Neural cell (in vitro differentiated cells): ENCODE data around the gene SH2D1B. TPM values are rescaled to one million over a fixed set of nuclear protein-coding genes. Genes with fewer than 3 reads are reported as not detected.

Source experiments
- H2AFZ ChIP-seq: fragments of 200-600, 300-800 bp; sonication (generic), shearing (Covaris generic); 2 replicates; pipeline ENCODE4 v1.6.0; 2014; ENCODE audit warnings: low read depth, mild to moderate bottlenecking, antibody characterized with exemption, low read length, moderate library complexity
- H3F3A ChIP-seq: fragments of 200-600 bp; shearing (Covaris generic); 2 replicates; pipeline ENCODE4 v1.6.1; 2016; ENCODE audit warnings: mild to moderate bottlenecking, moderate library complexity, mixed read lengths, antibody characterized with exemption, low read length; ENCODE audit not compliant: insufficient read depth, poor library complexity, severe bottlenecking
- H3K27ac ChIP-seq: fragments of 200-600, 300-800 bp; sonication (generic), shearing (Covaris generic); 2 replicates; pipeline ENCODE4 v1.5.1; 2014; ENCODE audit warnings: mild to moderate bottlenecking, low read length, moderate library complexity
- H3K27me3 ChIP-seq: fragments of 300-800, 200-600 bp; sonication (generic), shearing (Covaris generic); 2 replicates; pipeline ENCODE4 v1.6.0; 2014; ENCODE audit warnings: mild to moderate bottlenecking, low read depth, low read length, moderate library complexity; ENCODE audit not compliant: insufficient read depth
- H3K36me3 ChIP-seq: fragments of 300-800, 200-600 bp; sonication (generic), shearing (Covaris generic); 2 replicates; pipeline ENCODE4 v1.5.1; 2014; ENCODE audit warnings: mild to moderate bottlenecking, antibody characterized with exemption, low read length, moderate library complexity; ENCODE audit not compliant: insufficient read depth
- H3K4me2 ChIP-seq: fragments of 300-800, 200-600 bp; sonication (generic), shearing (Covaris generic); 2 replicates; pipeline ENCODE4 v1.6.0; 2014; ENCODE audit warnings: mild to moderate bottlenecking, low read length
- H3K4me3 ChIP-seq: fragments of 300-800, 200-600 bp; sonication (generic), shearing (Covaris generic); 2 replicates; pipeline ENCODE4 v1.5.1; 2014; ENCODE audit warnings: mild to moderate bottlenecking, low read length, moderate library complexity
- H3K79me2 ChIP-seq: fragments of 200-600 bp; shearing (Covaris generic); replicated peaks from 2 replicates; pipeline ENCODE4 v1.6.0; 2014; ENCODE audit warnings: mild to moderate bottlenecking, low read length, moderate library complexity; ENCODE audit not compliant: insufficient read depth
- H3K9ac ChIP-seq: fragments of 300-800, 200-600 bp; sonication (generic), shearing (Covaris generic); 2 replicates; pipeline ENCODE4 v1.6.1; 2016; ENCODE audit warnings: mild to moderate bottlenecking, low read length, mixed read lengths
- H3K9me2 ChIP-seq: fragments of 200-600 bp; shearing (Covaris generic); 2 replicates; pipeline ENCODE4 v1.6.1; 2016; ENCODE audit warnings: mild to moderate bottlenecking, low read length, mixed read lengths; ENCODE audit not compliant: insufficient read depth
- H3K9me3 ChIP-seq: fragments of 200-600, 300-800 bp; sonication (generic), shearing (Covaris generic); 2 replicates; pipeline ENCODE4 v1.6.1; 2016; ENCODE audit warnings: mild to moderate bottlenecking, mixed run types, low read length, moderate library complexity, mixed read lengths
- H4K20me1 ChIP-seq: fragments of 200-600 bp; shearing (Covaris generic); 2 replicates; pipeline ENCODE4 v1.6.1; 2016; ENCODE audit warnings: mild to moderate bottlenecking, mixed run types; ENCODE audit not compliant: insufficient read depth
- EP300 ChIP-seq: fragments of 450-650 bp; conservative IDR thresholded peaks from 2 replicates; pipeline ENCODE4 v1.6.1; 2014; ENCODE audit warnings: antibody characterized with exemption, mild to moderate bottlenecking, moderate library complexity; ENCODE audit not compliant: poor library complexity, severe bottlenecking
- EZH2 ChIP-seq: fragments of 200-600, 300-800 bp; shearing (Covaris generic), sonication (generic); IDR thresholded peaks from 2 replicates; pipeline ENCODE4 v1.6.1; 2014; ENCODE audit warnings: antibody characterized with exemption, low read length, borderline replicate concordance, mild to moderate bottlenecking; ENCODE audit not compliant: insufficient read depth, poor library complexity, severe bottlenecking
- MXI1 ChIP-seq: fragments of 450-650 bp; conservative IDR thresholded peaks from 2 replicates; pipeline ENCODE4 v1.6.1; 2014; ENCODE audit warnings: antibody characterized with exemption, mild to moderate bottlenecking; ENCODE audit not compliant: poor library complexity, severe bottlenecking
- POLR2AphosphoS5 ChIP-seq: IDR thresholded peaks from 2 replicates; pipeline ENCODE4 v1.6.1; 2012
- RAD21 ChIP-seq: fragments of 450-650 bp; conservative IDR thresholded peaks from 2 replicates; pipeline ENCODE4 v1.6.1; 2014; ENCODE audit warnings: antibody characterized with exemption, mild to moderate bottlenecking, moderate library complexity
- SMC3 ChIP-seq: fragments of 450-650 bp; conservative IDR thresholded peaks from 2 replicates; pipeline ENCODE4 v1.6.1; 2014; ENCODE audit warnings: antibody characterized with exemption, mild to moderate bottlenecking, moderate library complexity; ENCODE audit not compliant: poor library complexity
- TAF1 ChIP-seq: IDR thresholded peaks from 2 replicates; pipeline ENCODE4 v1.6.1; 2012; ENCODE audit warnings: low read depth
- polyA plus RNA-seq: library from polyadenylated mRNA; depleted of rRNA; stranded (reverse); fragments of >200 nt; gene quantifications from 2 replicates; pipeline ENCODE4 v1.2.3, GENCODE V29; 2014
- TF ChIP-seq, protein P1 (sequence below): fragments of 450-650 bp; IDR thresholded peaks from 2 replicates; pipeline ENCODE4 v1.5.1; 2014; ENCODE audit warnings: antibody characterized with exemption, mild to moderate bottlenecking, moderate library complexity; ENCODE audit not compliant: poor library complexity, severe bottlenecking

SH2D1B gene
- polyA plus RNA-seq, 1 donor from 2014 or later: not detected

DNA sequence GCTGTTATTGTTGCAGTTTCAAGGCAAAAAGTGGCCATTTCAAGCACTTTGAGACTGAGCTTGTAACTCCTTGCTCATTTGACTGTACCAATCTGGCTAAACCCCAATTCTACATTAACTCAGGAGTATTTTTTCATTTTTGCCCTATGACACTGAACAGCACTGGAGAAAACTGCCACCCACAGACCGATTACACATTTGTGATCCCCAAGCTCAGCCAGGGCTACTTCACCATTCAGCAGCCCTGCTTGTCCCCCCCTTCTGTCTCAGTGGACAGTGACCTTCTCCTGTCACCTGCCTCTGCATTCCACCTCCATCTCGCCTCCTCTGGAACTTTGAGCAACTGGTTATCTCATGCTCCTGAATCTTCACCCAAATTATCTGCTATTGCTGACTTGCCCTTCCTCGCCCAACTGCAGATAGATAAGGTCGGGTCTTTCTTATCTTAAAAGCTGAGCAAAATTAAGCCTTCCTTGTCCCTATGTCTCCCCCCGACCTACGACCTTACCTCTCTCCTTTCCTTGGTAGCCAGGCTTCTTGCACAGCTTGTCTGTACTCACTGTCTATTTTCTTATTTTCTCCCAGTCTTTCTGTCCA, 60.6 kb downstream of the SH2D1B start:
- Histone ChIP-seq H3K36me3 (no peaks in the 10 kb centered on the region), H3K4me2 (no peak overlapping the region), H3K9me2 (no peaks in the 10 kb centered on the region), H3K9ac (no peak overlapping the region), H2AFZ (no peak overlapping the region), H3K4me3 (no peak overlapping the region), H3K79me2 (no peaks in the 10 kb centered on the region), H3K27ac (no peak overlapping the region), H3K27me3 (no peaks in the 10 kb centered on the region), H3K9me3 (no peaks in the 10 kb centered on the region), H3F3A (no peaks in the 10 kb centered on the region), H4K20me1 (no peaks in the 10 kb centered on the region)
- TF ChIP-seq EP300: no peak

DNA sequence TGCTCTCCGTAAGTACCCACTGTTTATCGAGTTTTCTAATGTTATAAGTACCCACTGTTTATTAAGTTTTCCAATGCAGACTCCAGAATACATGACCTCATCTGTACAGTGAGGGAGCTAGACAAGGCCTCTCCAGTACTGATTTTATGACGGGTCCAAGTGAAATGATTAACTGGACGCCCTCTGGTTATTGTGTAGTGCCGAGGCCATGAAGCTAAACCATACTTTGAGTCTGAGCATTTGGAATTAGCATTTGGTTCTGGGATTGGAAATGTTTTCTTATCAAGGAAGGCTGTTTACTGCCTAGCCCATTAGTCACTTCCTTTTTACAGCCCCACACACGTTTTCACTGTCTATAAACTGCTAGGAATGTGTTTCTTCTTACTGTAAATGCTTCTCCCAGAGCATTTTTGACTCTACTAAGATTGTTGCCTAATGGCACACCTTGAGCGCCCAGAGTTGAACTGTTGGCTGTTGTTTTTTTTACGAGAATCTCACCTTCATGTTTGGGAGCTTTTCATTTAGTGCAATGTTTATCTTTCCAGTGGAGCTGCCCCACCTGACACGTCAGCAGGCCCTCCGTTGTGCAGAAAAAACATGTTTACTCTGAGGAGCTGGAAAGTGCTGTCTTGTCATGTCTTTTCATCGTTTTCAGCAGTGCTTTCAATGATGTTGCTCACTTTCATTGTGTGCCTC, 62.2 kb downstream of the SH2D1B start:
- no peaks in the 10 kb centered on the region for H3K9me2 ChIP-seq
- H2AFZ ChIP-seq: no peak overlapping the region
- no peaks in the 10 kb centered on the region for H3K36me3 ChIP-seq
- no peak overlapping the region for H3K9ac ChIP-seq
- H3F3A ChIP-seq: no peaks in the 10 kb centered on the region
- no peaks in the 10 kb centered on the region for H3K27me3 ChIP-seq
- TF ChIP-seq EP300 (no peak), RAD21 (no peak), MXI1 (no peak)
- no peak overlapping the region for H3K27ac ChIP-seq
- no peaks in the 10 kb centered on the region for H4K20me1 ChIP-seq
- H3K9me3 ChIP-seq: no peaks in the 10 kb centered on the region
- no peak overlapping the region for H3K4me2 ChIP-seq
- no peaks in the 10 kb centered on the region for H3K79me2 ChIP-seq
- no peak overlapping the region for H3K4me3 ChIP-seq

DNA sequence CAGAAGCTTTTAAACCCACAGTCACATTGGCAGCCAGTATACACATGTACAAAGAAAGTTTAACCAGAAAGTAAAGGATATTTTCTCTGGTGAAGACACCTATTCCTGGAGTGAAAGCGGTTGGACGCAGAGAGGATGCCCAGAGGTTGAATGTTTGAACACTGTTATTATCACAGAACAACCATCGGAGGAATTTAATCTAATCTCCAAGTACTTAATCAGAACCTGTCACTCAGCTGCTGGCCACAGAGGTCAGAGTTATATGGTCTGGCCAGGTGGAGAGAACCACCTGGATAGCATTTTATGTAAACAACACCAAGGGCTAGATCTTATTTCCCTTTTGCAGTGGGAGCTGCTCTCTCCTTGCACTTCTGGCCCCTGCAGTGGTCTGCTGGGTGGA, 64.7 kb downstream of the SH2D1B start:
- Histone ChIP-seq H3K36me3 (no peaks in the 10 kb centered on the region), H4K20me1 (no peaks in the 10 kb centered on the region), H3F3A (no peaks in the 10 kb centered on the region), H3K9me2 (no peaks in the 10 kb centered on the region), H3K4me3 (no peak overlapping the region), H3K4me2 (no peak overlapping the region), H3K27me3 (no peaks in the 10 kb centered on the region), H3K27ac (no peak overlapping the region), H2AFZ (no peak overlapping the region), H3K9me3 (no peaks in the 10 kb centered on the region), H3K9ac (no peak overlapping the region), H3K79me2 (no peaks in the 10 kb centered on the region)
- TF ChIP-seq, protein P1, sequence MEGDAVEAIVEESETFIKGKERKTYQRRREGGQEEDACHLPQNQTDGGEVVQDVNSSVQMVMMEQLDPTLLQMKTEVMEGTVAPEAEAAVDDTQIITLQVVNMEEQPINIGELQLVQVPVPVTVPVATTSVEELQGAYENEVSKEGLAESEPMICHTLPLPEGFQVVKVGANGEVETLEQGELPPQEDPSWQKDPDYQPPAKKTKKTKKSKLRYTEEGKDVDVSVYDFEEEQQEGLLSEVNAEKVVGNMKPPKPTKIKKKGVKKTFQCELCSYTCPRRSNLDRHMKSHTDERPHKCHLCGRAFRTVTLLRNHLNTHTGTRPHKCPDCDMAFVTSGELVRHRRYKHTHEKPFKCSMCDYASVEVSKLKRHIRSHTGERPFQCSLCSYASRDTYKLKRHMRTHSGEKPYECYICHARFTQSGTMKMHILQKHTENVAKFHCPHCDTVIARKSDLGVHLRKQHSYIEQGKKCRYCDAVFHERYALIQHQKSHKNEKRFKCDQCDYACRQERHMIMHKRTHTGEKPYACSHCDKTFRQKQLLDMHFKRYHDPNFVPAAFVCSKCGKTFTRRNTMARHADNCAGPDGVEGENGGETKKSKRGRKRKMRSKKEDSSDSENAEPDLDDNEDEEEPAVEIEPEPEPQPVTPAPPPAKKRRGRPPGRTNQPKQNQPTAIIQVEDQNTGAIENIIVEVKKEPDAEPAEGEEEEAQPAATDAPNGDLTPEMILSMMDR: no peak
- TF ChIP-seq SMC3: no peak
- no peak for TF ChIP-seq MXI1
- no peak for TF ChIP-seq RAD21
- no peak for TF ChIP-seq POLR2AphosphoS5
- TF ChIP-seq TAF1: no peak
- TF ChIP-seq EZH2: no peak

Other genes starting within 250 kb of the SH2D1B start
- gene SPATA46, start 35.3 kb downstream of the SH2D1B start, polyA plus RNA-seq: not detected in 2 replicates
- 6.7 and 10.2 TPM in 2 replicates for gene C1orf226, start 30.4 kb downstream of the SH2D1B start, polyA plus RNA-seq
- gene UHMK1, start 85.7 kb upstream of the SH2D1B start, polyA plus RNA-seq: 21.5 and 22.2 TPM in 2 replicates
- 32.3 and 40.1 TPM in 2 replicates for gene UAP1, start 149.6 kb upstream of the SH2D1B start, polyA plus RNA-seq
- 0.69 and 0.76 TPM in 2 replicates for gene DDR2, start 220.3 kb upstream of the SH2D1B start, polyA plus RNA-seq